HG03280 (cell line): Measurements from ENCODE around the gene CHCHD5.
"Not testable (repeated sequence)": the region's sequence is repeated elsewhere in the genome, so short reads cannot be mapped to it uniquely, and the experiment has no call there.

Source experiments
- ATAC-seq: cut with Tn5 transposase; IDR thresholded peaks from one replicate; pipeline ENCODE4 v1.9.1; 2021; ENCODE audit warnings: mild to moderate bottlenecking, moderate library complexity; ENCODE audit not compliant: unreplicated experiment

CHCHD5 gene

DNA sequence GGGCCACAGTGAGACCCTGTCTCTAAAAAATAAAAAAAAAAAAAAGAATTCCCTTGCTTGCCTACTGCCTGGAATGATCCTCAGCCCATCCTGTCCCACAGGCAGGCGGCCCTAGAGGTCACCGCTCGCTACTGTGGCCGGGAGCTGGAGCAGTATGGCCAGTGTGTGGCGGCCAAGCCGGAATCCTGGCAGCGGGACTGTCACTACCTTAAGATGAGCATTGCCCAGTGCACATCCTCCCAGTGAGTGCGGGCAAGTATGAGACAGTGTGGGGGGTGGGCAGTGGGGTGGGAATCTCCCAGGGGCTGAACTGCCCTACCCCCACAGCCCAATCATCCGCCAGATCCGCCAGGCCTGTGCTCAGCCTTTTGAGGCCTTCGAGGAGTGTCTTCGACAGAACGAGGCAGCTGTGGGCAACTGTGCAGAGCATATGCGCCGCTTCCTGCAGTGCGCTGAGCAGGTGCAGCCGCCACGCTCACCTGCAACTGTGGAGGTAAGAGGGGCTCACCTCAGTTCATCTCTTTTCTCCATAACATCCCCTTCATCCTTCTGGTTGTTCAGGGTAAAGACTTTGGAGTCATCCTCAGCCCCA is 1.6 kb downstream of the CHCHD5 start:
- no peak for ATAC-seq

DNA sequence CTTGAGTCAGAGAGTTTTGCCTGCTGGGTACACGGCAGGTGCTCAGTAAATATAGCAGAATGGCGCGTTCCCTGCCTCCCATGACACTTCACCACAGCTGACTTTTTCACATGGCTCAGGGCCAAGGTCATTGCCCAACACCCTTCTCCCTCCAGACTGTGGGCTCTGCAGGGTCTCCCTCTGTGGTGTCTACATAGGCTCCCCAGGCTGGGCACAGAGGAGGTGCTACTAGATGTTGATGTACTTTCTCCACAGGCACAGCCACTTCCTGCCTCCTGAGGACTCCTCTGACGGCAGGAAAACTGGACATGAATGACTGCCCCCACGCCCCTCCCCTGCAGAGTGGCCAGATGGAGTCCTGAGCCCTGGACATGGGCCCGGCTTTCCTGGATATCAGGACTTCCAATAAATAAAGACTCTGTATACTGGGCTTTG is 4.2 kb downstream of the CHCHD5 start:
- ATAC-seq = no peak

DNA sequence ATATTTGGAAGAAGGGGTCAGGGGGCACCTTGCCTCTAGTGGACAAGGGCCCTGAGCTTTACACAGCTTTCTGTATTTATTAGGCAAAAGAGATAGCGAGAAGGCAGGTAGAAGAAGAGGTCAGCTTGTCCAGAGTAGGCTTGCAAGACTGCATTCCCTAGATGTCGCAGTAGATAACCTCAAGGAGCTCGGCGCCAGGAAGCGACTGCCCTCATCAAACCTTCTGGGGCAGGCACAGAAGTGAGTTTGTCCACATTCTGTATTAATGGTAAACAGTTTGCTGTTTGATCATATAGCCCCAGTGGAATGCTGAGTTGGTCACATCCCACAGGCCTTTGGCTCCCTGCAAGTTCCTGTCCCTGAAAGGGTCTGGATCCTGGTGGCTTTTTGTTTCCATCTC is 7.0 kb downstream of the CHCHD5 start:
- no peak for ATAC-seq

DNA sequence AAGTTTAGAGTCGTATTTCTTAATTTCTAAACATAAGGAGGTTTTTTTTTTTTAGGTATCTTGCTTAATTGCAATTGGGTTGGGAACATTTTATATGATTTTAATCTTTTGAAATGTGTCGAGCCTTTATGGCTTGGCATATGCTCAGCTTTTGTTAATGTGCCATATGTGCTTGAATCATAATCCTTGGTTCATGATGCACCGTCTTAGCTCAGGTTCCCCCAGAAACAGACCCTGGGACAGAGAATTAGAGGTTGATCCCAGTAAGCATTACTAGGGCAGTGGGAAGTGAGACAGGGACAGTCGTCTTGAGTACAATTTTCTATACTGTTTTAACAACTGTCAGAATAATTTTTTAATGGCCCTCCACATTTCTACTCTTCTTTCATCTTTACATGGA is 9.3 kb downstream of the CHCHD5 start:
- no peak for ATAC-seq

DNA sequence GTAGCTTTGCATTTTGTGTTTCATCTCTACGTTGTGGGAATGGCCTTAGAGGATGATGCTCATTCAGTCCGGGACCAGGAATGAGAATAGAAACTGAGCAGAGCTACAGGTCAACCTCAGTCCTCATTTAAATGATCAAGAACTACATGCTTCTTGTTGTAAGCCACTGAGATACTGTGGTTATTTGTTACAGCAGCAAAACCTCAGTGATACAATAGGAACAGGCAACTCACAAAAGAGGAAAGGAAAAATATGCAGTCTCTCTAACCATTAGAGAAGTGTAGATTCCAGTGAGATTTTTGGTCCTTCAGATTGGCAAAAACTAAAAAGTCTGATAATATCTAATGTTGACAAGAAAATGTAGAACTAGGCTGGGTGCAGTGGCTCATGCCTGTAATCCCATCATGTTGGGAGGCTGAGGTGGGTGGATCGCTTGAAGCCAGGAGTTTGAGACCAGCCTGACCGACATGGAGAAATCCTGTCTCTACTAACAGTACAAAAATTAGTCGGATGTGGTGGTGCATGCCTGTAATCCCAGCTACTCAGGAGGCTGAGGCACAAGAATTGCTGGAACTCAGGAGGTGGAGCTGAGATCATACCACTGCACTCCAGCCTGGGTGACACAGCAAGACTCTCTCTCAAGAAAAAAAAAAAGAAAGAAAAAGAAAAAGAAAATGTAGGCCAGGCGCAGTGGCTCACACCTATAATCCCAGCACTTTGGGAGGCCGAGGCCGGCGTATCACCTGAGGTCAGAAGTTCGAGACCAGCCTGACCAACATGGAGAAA is 13.3 kb downstream of the CHCHD5 start:
- ATAC-seq = no peak

DNA sequence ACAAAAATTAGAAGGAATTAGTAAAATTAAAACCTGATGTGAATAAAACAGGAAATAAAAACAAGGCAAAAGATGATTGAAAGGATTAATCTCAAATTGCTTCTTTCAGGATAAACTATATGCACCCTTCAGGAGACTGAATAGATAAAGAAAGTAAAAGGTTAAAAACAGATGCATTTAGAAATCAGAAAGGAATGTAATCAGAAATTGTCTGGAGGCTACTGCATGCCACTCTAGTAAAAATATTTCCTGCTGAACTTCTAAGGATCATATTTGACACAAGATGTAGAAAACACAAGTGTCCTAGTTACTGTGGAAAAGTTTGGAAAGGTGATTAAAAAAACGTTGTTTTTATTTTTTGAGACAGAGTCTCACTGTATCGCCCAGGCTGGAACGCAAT is 16.2 kb downstream of the CHCHD5 start:
- ATAC-seq = no peak

DNA sequence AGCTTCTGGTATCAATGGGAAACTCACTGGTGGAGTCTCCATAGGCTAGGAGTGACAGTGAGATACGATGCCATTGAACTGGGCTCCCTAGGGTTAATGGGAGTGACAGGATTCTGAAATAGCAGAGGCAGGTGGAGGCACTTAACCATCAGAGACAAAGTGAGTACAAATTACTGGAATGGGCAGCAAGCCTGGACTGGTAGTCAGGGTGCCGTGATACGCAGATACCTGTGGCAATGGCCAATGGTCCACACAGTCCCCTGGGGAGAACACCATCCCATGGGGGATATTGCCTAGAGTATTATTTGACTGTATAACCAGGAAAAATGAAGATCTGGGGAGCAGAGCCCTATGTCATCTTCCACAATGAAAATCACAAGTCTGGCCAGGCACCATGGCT is 17.3 kb downstream of the CHCHD5 start:
- ATAC-seq = no peak

DNA sequence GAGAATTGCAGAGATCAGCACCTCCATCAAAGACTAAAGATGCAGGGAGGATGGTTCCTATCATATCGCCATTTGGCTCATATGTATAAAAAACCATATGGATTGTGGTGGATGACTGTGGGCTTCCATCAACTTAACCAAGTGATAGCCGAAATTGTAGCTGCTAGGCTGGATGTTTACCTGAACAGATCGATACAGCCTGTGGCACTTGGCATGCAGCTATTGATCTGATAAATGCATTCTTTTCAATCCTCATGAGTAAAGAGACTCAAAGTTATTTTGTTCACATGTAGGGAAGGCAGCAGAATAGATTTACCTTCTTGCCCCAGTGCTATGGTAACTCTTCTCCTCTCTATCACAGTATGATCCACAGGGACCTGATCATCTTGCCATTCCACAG is 18.5 kb downstream of the CHCHD5 start:
- no peak for ATAC-seq

DNA sequence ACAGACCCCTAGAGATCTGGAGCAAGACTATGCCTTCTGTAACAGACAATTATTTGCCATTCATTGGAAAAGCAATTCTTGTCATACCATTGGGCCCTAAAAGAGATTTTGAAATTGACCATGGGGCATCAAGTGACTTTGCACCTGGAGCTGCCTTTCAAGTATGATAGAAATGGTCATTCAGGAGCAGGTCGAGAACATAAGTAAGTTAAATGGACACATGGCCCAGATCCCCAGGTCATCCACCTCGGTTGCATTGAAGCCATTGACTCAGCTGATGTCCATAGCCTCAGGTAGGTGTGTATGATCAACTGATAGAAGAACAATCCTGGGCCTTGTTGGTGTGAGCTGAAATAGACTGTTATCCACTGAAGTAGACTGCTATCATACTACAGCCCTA is 19.3 kb downstream of the CHCHD5 start:
- ATAC-seq = no peak

DNA sequence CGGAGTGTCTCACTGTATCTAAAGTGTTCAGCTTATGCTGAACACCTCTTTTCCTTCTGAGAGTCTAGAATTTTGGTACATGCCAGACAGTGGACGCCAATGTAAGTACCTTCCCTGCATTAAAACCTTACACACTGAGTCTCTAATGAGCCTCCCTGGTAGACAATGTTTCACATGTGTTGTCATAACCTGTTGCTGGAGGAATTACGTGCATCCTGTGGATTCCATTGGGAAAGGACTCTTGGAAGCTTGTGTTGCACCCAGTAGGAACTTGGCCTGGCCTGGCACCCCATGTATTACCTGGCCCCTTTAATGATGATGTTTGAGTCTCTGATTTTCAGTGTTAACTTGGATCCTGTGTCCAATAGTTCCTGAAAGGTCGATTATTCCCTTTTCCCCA is 20.5 kb downstream of the CHCHD5 start:
- no peak for ATAC-seq

DNA sequence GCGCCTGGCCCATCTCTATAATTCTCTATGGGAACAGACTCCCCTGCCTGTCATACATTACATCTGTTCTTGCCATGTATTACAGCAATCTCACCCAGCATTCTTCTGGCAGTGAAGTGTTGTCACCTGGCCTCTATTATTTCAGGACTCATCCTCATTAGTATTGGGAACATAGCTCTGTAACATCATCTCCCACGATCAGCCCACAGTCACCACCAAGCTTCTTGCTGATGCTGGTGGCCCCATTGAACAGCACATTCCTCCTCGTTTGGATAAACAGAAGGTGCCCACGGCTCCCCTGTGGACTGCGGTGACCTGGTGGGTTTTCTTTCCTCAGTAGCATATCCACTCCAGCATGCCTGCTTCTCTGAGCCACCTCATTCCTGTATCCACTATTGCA is 21.5 kb downstream of the CHCHD5 start:
- ATAC-seq = no peak

DNA sequence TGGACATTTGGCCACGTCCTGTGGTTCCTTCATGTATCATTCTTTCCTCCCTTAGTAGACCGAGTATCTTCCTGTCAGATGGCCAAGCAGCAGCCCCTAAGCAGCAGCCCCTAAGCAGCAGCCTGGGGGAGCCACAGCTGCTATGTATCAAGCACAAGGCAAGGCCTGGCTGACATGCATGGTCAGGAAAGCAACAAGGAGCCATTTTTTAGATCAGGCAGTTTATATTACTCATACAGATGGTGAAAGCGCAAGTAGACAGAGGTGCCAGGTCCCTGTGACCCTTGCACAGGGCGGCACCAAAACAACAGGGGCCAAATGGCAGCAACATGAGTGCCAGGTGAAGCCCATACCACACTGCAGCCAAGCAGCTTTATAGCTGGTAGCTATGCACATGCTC is 22.1 kb downstream of the CHCHD5 start:
- no peak for ATAC-seq

DNA sequence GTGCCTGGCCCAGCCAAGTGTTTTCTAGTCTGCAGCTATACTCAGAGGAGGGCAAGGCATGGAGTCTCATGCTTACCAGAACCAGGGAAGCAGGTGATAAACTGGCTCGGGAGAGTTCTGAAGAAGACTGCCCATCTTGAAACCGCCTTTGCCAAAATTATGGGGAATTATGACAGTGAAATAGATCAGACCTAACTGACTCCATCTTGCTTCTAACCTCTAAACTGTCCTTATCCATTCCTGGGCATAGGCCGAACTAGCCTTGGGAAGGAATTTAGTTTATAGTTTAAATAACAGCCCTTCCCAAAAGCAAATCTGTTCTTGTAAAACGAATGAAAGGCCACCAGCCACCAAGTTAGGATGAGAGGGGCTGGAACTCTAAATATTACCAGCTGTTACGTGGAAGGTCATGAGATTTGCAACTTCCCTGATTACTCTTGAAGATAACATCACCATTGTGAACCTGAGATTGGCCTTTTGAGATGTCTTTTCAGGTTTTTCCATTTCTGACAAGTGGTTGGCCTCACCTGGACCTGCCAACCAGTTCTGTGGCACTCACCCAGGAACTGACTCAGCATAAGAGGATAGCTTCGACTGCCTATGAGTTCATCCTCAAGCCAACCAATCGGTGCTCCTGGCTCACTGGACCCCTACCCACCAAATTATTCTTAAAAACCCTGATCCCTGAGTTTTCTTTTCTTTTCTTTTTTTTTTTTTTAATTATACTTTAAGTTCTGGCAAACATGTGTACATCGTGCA is 23.4 kb downstream of the CHCHD5 start:
- no peak for ATAC-seq

DNA sequence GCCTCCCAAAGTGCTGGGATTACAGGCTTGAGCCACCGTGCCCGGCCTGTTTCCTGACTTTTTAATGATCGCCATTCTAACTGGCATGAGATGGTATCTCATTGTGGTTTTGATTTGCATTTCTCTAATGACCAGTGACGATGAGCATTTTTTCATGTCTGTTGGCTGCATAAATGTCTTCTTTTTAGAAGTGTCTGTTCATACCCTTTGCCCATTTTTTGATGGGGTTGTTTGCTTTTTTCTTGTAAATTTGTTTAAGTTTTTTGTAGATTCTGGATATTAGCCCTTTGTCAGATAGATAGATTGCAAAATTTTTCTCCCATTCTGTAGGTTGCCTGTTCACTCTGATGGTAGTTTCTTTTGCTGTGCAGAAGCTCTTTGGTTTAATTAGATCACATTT is 24.9 kb downstream of the CHCHD5 start:
- not testable (repeated sequence) for ATAC-seq

DNA sequence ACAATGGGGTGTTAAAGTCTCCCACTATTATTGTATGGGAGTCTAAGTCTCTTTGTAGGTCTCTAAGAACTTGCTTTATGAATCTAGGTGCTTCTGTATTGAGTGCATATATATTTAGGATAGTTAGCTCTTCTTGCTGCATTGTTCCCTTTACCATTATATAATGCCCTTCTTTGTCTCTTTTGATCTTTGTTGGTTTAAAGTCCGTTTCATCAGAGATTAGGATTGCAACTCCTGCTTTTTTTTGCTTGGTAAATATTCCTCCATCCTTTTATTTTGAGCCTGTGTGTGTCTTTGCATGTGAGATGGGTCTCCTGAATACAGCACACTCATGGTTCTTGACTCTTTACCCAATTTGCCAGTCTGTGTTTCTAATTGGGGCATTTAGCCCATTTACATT is 27.9 kb downstream of the CHCHD5 start:
- ATAC-seq = not testable (repeated sequence)

DNA sequence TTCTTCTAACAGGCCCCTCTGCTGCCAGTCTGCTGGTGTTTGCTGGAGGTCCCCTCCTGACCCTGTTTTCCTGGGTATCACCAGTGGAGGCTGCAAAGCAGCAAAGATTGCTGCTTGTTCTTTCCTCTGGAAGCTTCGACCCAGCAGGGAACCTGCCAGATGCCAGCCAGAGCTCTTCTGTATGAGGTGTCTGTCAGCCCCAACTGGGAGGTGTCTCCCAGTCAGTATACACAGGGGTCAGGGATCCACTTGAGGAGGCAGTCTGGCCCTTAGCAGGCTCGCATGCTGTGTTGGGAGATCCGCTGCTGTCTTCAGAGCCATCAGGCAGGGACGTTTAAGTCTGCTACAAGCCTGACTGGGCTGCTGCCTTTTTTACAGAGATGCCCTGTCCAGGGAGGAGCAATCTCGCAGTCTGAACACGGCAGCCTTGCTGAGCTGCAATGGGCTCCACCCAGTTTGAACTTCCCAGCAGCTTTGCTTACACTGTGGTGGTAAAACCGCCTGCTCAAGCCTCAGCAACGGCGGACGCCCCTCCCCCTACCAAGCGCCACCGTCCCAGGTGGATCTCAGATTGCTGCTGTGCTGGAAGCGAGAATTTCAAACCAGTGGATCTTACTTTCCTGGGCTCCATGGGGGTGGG is 29.9 kb downstream of the CHCHD5 start:
- no peak for ATAC-seq

DNA sequence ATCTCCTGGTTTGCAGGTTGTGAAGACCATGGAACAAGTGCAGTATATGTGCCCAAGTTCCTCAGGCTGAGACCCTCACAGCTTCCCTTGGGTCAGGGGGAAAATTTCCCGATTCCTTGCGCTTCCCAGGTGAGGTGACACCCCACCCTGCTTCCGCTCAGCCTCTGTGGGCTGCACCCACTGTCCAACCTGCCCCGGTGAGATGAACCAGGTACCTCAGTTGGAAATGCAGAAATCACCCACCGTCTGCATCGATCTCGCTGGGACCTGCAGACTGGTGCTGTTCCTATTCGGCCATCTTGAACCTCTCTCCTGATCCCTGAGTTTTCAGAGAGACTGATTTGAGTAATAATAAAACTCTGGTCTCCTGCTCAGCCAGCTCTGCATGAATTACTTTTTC is 30.6 kb downstream of the CHCHD5 start:
- ATAC-seq = no peak

DNA sequence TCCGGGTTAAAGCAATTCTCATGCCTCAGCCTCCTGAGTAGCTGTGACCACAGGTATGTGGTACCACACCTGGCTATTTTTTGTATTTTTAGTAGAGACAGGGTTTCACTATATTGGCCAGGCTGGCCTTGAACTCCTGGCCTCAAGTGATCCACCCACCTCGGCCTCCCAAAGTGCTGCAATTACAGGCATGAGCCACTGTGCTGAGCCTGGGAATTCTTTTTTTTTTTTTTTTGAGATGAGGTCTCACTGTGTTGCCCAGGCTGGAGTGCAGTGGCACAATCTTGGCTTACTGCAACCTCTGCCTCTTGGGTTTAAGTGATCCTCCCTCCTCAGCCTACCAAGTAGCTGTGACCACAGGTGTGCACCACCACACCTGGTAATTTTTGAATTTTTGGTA is 31.4 kb downstream of the CHCHD5 start:
- ATAC-seq = not testable (repeated sequence)

DNA sequence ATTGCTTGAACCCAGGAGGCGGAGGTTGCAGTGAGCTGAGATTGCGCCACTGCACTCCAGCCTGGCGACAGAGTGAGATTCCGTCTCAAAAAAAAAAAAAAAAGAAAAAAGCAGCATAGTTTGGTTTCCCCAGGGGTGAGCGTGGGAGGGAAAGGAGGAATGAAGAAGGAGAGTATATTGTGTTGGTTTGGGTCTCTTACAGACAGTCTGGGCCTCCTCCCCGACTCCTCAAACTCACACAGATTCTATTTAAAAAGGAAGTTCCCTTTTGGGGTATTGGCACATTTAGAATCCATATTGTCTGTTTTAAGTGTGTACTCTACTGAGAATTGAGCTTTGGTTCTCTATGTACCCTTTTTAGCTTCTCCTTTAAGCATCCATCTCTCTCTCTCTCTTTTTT is 34.0 kb downstream of the CHCHD5 start:
- ATAC-seq = no peak

DNA sequence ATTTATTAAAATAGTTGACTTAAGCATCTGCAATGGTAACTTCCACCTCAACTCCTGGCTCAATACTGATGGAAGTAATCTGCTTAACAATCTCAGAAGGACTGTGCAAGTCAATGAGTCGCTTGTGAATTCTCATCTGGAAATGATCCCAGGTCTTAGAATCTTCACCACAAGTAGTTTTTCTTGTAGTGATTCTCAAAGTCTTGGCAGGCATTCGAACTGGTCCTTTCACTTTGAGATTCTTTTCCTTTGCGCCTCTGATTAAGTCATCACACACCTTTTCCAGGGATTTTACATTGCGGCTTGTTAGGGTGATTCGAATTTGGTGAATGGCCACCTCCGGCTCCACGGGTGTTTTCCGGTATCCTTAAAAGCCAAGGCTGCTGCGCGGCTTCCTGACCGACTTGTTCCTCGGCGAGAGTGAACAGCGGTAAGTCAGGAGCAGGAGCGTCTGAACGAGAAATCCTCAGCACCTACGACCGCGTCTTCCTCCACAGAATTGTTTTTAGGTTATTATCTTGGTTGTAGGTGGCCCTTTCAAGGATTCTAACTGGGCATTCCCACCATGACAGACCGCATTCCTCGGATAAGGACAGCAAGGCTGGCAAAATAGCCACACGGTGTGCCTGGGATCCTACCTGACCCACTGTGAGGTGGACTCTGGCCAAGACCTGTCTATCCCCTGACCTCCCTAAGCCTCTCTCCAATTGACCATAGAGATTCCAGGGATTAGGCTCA is 37.5 kb downstream of the CHCHD5 start:
- no peak for ATAC-seq

DNA sequence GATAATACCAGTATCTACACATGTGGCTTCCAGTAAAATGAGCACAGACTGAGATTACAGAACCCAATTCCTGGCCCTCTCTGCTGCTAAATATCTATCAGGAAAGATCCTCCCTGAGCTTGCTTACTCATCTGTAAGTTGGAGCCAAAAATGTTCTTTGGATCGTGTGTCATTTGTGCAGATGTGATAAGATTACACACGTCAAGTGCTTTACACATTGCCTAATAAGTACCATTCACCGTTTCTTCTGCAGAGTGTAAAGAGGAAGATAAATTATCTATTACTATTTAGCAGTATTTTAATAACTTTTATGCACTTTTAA is 38.1 kb downstream of the CHCHD5 start:
- no peak for ATAC-seq
